IPS-18a (cell line): ENCODE results near the gene FOXL3.
A peak's percentile ranks its signal among the peaks of the same experiment; 100 is the strongest.

Experiments
- H3K27ac ChIP-seq: one replicate; pipeline ENCODE4 v1.5.1; 2013; ENCODE audit warnings: low read length
- H3K27me3 ChIP-seq: one replicate; pipeline ENCODE4 v1.6.1; 2013; ENCODE audit warnings: mild to moderate bottlenecking, low read length; ENCODE audit not compliant: control insufficient read depth, insufficient read depth
- H3K36me3 ChIP-seq: one replicate; pipeline ENCODE4 v1.6.1; 2013; ENCODE audit warnings: low read depth, low read length; ENCODE audit not compliant: control insufficient read depth
- H3K4me1 ChIP-seq: one replicate; pipeline ENCODE4 v1.6.1; 2013; ENCODE audit warnings: low read depth, low read length; ENCODE audit not compliant: control insufficient read depth
- H3K4me3 ChIP-seq: one replicate; pipeline ENCODE4 v1.5.1; 2013; ENCODE audit warnings: low read length
- H3K9ac ChIP-seq: one replicate; pipeline ENCODE4 v1.6.1; 2013; ENCODE audit warnings: mild to moderate bottlenecking, low read length, moderate library complexity
- H3K9me3 ChIP-seq: one replicate; pipeline ENCODE4 v1.6.1; 2013; ENCODE audit warnings: low read depth, low read length; ENCODE audit not compliant: control insufficient read depth

FOXL3 gene

DNA sequence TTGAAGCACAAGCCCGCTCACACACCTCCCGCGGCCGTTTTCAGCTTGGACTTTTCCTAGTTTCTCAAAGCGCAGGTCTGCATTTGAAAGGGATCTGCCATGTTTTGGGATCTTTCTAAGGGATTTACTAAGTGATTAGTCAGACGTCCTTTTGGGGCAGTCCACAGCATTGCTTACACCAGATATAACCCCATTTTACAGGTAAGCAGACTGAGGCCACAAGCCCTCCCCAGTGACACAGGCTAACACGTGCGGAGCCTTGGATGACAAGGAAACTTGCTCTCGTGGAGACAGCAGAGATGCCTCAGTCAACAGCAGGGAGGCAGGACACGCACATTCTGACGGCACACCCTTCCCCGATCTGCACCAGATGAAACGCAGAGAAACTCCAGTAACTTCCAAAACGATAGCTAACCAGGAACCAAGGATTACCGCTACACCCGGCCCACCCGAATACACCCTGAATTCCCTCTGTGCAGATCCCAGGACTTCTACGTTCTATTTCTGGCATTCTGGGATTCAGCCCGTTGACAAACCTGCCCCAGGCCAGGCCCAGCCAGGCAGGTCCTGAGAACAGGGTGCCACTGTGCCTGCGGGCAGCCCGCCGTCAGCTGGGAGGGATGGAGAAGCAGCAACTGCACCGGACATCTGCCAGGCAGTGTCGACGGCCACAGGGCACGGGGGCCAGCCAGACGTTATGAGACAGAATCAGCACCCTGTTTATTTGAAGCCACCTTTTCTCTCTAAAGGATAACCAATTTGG, 27.9 kb downstream of the FOXL3 start:
- Histone ChIP-seq H3K9me3 (no peaks in the 10 kb centered on the region), H3K9ac (no peak overlapping the region), H3K36me3 (no peaks in the 10 kb centered on the region), H3K4me3 (no peak overlapping the region), H3K4me1 (no peaks in the 10 kb centered on the region), H3K27ac (no peak overlapping the region), H3K27me3 (no peaks in the 10 kb centered on the region)

- no peaks in the 10 kb centered on the region for H3K4me1 ChIP-seq
- H3K4me3 ChIP-seq, result no peak overlapping the region
- H3K36me3 ChIP-seq, result no peaks in the 10 kb centered on the region
- no peak overlapping the region for H3K9ac ChIP-seq
- no peaks in the 10 kb centered on the region for H3K27me3 ChIP-seq
- no peak overlapping the region for H3K27ac ChIP-seq
- H3K9me3 ChIP-seq, result no peaks in the 10 kb centered on the region
Observed at GRCh38 chr7:318476-318875, 28.5 kb downstream of the FOXL3 start.

DNA sequence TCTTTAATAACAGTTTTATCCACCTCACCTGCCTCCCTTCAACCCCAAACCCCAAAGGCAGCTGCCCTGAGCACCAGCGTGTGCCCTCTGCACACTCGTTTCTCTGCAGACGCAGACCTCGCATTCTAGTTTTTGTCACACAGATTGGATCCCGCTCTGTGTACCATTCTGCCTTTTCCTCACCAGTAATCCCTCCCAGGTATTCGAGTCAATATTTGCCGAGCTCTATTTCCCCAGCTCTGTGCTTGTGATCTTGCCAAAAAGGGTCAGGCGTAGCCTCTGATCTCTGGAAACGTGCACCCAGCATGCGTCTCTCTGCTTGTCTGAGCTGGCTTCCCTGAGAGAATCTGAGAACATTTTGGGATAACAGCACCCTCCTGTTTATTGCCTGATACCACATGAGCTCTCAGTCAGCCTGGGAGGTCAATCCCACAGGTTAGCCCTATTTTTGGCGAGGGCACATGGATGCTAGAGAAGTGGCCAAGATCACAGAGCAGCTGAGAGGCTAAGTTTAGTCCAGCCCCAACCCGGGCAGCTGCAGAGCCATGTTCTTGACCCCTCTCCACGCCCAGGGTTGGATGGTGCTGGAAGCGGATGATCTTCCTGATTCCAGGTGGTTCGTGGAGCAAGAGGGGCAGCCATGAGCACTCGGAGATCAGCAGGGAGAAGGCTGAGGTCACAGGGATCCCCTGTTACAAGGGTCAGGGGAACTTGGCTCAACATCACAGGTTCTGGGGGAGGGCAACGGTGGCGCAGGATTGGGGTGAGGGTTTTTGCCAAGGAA, 29.1 kb downstream of the FOXL3 start:
- Histone ChIP-seq H3K4me3 (no peak overlapping the region), H3K9me3 (no peaks in the 10 kb centered on the region), H3K27ac (no peak overlapping the region), H3K27me3 (no peaks in the 10 kb centered on the region), H3K36me3 (no peaks in the 10 kb centered on the region), H3K4me1 (no peaks in the 10 kb centered on the region), H3K9ac (no peak overlapping the region)

DNA sequence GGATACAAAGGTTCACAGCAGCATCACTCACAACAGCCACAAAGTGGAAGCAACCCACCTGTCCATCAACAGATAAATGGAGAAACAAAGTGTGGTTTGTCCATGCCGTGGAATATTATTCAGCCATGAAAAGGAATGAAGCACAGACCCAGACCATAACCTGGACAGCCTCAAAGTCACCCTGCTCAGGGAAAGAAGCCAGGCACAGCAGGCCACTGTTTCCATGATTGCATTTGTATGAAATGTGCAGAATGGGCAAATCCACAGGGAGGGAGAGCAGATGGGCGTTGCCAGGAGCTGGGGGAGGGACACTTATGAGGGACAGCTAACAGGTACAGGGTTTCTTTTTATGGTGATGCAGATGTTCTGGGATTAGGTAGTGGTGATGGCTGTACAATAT, 30.3 kb downstream of the FOXL3 start:
- Histone ChIP-seq H3K9me3 (no peaks in the 10 kb centered on the region), H3K27me3 (no peaks in the 10 kb centered on the region), H3K9ac (no peak overlapping the region), H3K4me3 (no peak overlapping the region), H3K4me1 (no peaks in the 10 kb centered on the region), H3K27ac (no peak overlapping the region), H3K36me3 (no peaks in the 10 kb centered on the region)

GRCh38 chr7:322111-322671, 32.2 kb downstream of the FOXL3 start:
- Histone ChIP-seq H3K27me3 (no peaks in the 10 kb centered on the region), H3K4me3 (peak overlapping the region; percentile 21), H3K4me1 (no peaks in the 10 kb centered on the region), H3K27ac (no peak overlapping the region), H3K9ac (no peak overlapping the region), H3K36me3 (no peaks in the 10 kb centered on the region), H3K9me3 (no peaks in the 10 kb centered on the region)

DNA sequence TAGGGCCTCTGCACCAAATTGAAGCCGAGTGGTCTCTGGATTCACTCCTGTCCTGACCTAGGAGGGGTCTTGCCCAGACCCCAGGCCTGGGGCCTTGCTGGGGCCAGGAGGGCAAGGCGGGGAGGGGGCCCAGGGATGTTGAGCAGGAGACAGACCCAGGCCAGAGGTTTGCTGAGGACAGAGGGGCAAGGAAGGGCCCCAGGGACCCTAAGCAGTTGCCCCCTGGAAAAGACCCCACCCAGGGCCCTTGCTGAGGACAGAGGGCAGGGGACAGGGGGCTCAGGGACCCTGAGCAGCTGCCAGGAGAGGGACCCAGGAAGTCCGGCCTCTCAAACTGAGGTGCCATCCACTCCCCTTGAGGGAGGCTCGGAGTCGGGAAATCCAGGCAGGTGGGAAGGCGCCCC, 32.7 kb downstream of the FOXL3 start:
- no peak overlapping the region for H3K27ac ChIP-seq
- no peaks in the 10 kb centered on the region for H3K27me3 ChIP-seq
- no peaks in the 10 kb centered on the region for H3K4me1 ChIP-seq
- H3K4me3 ChIP-seq, result peak overlapping the region; percentile 21
- no peak overlapping the region for H3K9ac ChIP-seq
- H3K9me3 ChIP-seq, result no peaks in the 10 kb centered on the region
- H3K36me3 ChIP-seq, result no peaks in the 10 kb centered on the region

DNA sequence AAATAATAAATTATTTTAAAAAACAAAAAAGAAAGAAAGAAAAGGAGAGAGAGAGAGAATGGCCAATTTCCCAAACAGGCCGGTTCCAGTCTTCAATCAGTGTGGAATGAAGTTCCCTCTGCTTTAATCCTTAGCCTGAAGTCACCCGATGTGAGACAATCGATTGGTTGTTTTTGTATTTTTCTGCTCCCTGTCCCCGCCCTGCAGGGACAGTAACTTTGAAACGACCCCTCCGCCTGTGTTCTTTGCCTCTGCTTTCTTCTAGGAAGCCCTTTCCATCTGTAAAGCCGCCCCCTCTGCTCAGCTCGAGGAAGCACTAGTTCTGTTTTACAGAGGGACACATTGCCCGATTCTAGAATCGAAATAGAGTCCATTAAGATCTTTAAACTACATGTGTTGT, 33.4 kb downstream of the FOXL3 start:
- no peak overlapping the region for H3K4me3 ChIP-seq
- no peak overlapping the region for H3K27ac ChIP-seq
- H3K9ac ChIP-seq, result no peak overlapping the region
- no peaks in the 10 kb centered on the region for H3K4me1 ChIP-seq
- no peaks in the 10 kb centered on the region for H3K9me3 ChIP-seq
- no peaks in the 10 kb centered on the region for H3K27me3 ChIP-seq
- no peaks in the 10 kb centered on the region for H3K36me3 ChIP-seq

- no peaks in the 10 kb centered on the region for H3K4me1 ChIP-seq
- no peak overlapping the region for H3K4me3 ChIP-seq
- no peaks in the 10 kb centered on the region for H3K9me3 ChIP-seq
- no peak overlapping the region for H3K9ac ChIP-seq
- H3K36me3 ChIP-seq, result no peaks in the 10 kb centered on the region
- no peak overlapping the region for H3K27ac ChIP-seq
- H3K27me3 ChIP-seq, result no peaks in the 10 kb centered on the region
Observed at GRCh38 chr7:324011-324410, 34.0 kb downstream of the FOXL3 start.

GRCh38 chr7:325051-325798, 35.3 kb downstream of the FOXL3 start:
- Histone ChIP-seq H3K4me3 (no peak overlapping the region), H3K27ac (no peak overlapping the region), H3K9ac (no peak overlapping the region), H3K27me3 (no peaks in the 10 kb centered on the region), H3K4me1 (no peaks in the 10 kb centered on the region), H3K36me3 (no peaks in the 10 kb centered on the region), H3K9me3 (no peaks in the 10 kb centered on the region)

- no peak overlapping the region for H3K27ac ChIP-seq
- no peak overlapping the region for H3K4me3 ChIP-seq
- H3K27me3 ChIP-seq, result no peaks in the 10 kb centered on the region
- H3K36me3 ChIP-seq, result no peaks in the 10 kb centered on the region
- H3K4me1 ChIP-seq, result no peaks in the 10 kb centered on the region
- H3K9me3 ChIP-seq, result no peaks in the 10 kb centered on the region
- H3K9ac ChIP-seq, result no peak overlapping the region
Observed at GRCh38 chr7:325811-326210, 35.8 kb downstream of the FOXL3 start.

DNA sequence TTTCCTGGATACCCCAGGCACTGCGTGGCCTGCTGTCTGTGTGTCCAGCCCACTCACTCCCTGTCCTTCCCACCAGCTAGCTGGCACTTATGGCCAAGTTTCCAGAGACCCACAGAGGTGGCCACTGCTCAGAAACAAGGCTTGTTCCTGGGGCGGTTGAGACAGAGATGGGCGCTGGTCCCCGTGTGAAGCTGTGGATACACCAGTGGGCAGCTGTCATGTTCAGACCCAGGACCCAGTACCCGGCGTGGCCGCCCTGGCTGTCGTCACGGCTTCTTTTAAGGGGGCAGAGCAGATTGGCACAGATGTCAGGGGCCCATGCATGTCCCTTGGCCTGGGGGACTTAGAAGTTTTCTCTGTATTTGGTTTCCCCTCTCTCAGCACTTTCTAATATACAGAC, 36.3 kb downstream of the FOXL3 start:
- Histone ChIP-seq H3K27ac (no peak overlapping the region), H3K9me3 (no peaks in the 10 kb centered on the region), H3K4me3 (no peak overlapping the region), H3K27me3 (no peaks in the 10 kb centered on the region), H3K36me3 (no peaks in the 10 kb centered on the region), H3K9ac (no peak overlapping the region), H3K4me1 (no peaks in the 10 kb centered on the region)
